Kidney epithelial cell (primary cell): Measurements from ENCODE around the gene TMEM222. TPM values are rescaled to one million over a fixed set of nuclear protein-coding genes. Genes with fewer than 3 reads are reported as not detected.

Experiments
- DNase-seq: peaks from one replicate; pipeline ENCODE4 v3.0.0-alpha.2; 2010; ENCODE audit warnings: low read depth
- H3K27me3 ChIP-seq: 2 replicates; pipeline ENCODE4 v1.6.0; 2011; ENCODE audit warnings: low read length; ENCODE audit not compliant: control insufficient read depth, insufficient read depth
- H3K36me3 ChIP-seq: 2 replicates; pipeline ENCODE4 v1.5.1; 2011; ENCODE audit warnings: low read length; ENCODE audit not compliant: control insufficient read depth, insufficient read depth
- H3K4me3 ChIP-seq: 2 replicates; pipeline ENCODE4 v1.5.1; 2011; ENCODE audit warnings: low read depth, mild to moderate bottlenecking, control low read depth, low read length
- CTCF ChIP-seq: IDR thresholded peaks from 2 replicates; pipeline ENCODE4 v1.5.1; 2011; ENCODE audit warnings: mild to moderate bottlenecking, moderate library complexity, low read length, control low read depth, inconsistent platforms; ENCODE audit not compliant: insufficient read depth, poor library complexity, severe bottlenecking
- total RNA-seq: library from RNA; depleted of rRNA; stranded (reverse); fragments of >200 nt; gene quantifications from 2 replicates; pipeline ENCODE4 v1.2.3, GENCODE V29; 2015

Gene TMEM222
- total RNA-seq, 1 donor from 2014 or later = 27.5 TPM

GRCh38 chr1:27303509-27303908 lies 18.5 kb upstream of the TMEM222 start:
- no peak for TF ChIP-seq CTCF
- Histone ChIP-seq H3K27me3 (no peaks in the 10 kb centered on the region), H3K4me3 (no peak overlapping the region), H3K36me3 (no peaks in the 10 kb centered on the region)
- no peak for DNase-seq

DNA sequence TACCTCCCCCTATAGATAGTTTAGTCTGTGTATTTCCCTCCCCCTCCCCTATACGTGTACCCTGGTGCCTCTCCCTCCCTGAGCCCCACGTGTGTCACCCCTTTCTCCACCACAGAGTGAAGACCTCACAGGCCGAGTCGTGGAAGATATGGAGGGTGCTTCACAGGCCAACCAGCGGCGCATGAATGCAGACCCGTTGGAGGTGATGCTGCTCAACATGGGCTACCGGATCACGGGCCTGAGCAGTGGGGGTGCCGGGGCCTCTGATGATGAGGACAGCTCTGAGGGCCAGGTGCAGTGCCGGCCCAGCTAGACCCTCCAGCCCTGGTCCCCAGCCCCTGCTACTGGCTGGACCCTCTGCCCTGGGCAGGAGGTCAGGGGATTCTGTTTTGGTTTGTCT lies 15.9 kb upstream of the TMEM222 start:
- DNase-seq = no peak
- no peaks in the 10 kb centered on the region for H3K27me3 ChIP-seq
- no peak for TF ChIP-seq CTCF
- H3K4me3 ChIP-seq = no peak overlapping the region
- no peaks in the 10 kb centered on the region for H3K36me3 ChIP-seq

DNA sequence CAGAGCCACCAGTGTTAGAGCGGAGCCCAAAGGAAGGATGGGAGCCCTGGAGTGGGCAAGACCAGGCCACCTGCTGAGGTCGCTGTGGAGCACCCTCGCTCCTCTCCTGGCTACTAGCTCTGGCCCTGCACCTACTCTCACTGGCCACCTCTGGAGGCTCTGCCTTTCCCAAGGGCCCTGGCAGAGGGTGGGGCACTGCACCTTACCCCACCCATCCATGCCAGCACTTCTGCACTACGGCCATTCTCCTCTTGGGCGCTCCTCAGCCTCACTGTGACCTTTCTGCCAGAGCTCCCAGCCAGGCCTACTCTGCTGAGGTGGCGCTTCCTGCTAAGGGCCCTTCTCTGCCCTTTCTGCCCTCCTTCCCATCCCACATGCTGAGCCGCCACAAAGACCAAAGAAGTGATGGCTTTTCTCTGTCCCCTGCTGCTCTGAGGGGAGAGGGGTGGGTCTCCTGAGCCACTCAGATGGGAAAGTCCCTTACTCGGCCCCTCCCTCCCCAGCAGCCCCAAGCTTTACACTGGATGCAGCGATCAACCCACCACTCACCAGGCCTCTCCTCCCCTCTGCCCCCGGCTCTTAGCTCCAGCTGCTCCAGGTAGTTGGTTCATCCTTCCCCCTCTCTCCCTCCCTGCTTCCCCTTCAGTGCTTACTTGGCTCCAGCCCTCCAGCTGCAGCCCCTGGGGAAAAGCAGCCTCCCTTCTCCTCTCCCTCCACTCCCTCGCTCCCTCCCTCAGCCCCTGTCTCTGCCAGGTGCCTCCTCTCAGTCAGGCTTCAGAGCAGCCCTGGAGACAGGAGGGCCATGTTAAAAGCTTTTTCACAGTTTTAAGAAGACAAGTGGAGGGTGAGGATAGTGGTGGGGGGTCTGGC lies 14.8 kb upstream of the TMEM222 start:
- Histone ChIP-seq H3K4me3 (no peak overlapping the region), H3K36me3 (no peaks in the 10 kb centered on the region), H3K27me3 (no peaks in the 10 kb centered on the region)
- TF ChIP-seq CTCF = no peak
- no peak for DNase-seq

DNA sequence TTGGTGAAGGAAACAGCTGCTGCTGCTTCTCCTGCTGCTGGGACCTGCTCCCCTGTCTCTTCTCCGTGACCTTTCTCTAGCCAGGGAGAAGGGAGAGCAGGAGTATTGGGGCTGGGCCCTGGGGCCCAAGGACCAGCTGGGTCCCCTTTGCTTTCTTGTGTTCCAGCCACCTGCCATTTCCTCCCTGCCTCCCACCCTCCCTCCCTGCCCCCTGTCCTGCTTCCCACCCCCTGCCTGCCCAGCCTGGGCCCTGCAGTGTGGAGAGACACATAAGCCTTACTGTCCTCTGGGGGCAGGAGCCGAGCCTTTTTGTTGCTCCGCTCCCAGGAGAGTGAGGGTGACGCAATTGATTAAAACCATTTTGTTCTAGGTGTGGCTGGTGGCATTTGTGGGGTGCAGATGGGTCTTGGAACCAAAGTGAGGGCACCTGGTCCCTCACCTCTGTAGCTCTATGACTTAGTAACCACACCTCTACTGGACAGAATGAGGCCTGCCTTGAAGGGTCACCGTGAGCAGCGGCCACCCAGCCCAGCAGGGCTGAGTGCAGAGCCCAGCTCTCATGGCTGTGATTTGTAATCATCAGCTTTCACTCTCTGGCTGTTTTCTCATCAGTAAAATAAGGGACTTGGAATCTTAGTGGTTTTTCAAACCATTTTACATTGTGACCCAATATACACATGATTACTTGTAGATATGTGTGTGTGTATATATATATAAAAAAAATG lies 13.9 kb upstream of the TMEM222 start:
- no peak for DNase-seq
- no peak for TF ChIP-seq CTCF
- Histone ChIP-seq H3K4me3 (no peak overlapping the region), H3K36me3 (no peaks in the 10 kb centered on the region), H3K27me3 (no peaks in the 10 kb centered on the region)

DNA sequence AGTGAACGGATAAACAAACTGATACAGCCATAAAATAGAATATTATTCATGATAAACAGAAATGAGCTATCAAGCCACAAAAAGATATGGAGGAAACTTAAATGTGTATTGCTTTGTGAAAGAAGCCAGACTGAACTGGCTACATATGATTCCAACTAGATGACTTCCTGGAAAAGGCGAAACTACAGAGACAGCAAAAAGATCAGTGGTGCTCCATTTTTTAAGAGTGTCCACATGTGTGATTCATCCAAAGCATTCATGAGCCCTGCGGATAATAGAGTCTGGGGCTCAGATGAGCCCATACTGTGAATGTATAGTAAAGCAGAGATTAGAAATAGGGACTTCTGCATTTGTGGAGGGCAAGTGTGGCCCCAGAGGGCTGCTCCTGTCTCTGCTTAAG lies 7.8 kb upstream of the TMEM222 start:
- no peaks in the 10 kb centered on the region for H3K36me3 ChIP-seq
- no peak overlapping the region for H3K4me3 ChIP-seq
- H3K27me3 ChIP-seq = no peaks in the 10 kb centered on the region
- DNase-seq = no peak
- TF ChIP-seq CTCF = no peak

DNA sequence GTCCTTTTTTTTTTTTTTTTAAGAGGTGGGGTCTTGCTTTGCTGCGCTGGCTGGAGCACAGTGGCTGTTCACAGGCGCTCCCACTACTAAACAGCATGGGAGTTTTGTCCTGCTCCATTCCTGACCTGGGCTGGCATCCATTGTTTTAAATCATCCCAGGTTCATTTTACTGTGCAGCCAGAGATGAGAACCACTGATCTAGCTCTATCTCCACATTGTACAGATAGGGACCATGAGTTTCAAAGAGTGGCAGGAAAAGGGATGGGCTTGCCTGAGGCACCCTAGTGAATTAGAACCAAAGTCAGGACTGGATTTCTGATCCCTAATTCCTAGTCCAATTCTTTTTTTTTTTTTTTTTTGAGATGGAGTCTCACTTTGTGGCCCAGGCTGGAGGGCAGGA lies 7.2 kb upstream of the TMEM222 start:
- no peak for DNase-seq
- Histone ChIP-seq H3K36me3 (no peaks in the 10 kb centered on the region), H3K4me3 (no peak overlapping the region), H3K27me3 (no peaks in the 10 kb centered on the region)
- TF ChIP-seq CTCF = no peak
